HL-60 (cell line): Measurements from ENCODE around the gene CNTNAP5.

Source experiments
- CTCF ChIP-seq: IDR thresholded peaks from one replicate; pipeline ENCODE4 v1.5.1; 2011; ENCODE audit warnings: low read length, control low read depth, inconsistent platforms; ENCODE audit not compliant: insufficient read depth
- GABPA ChIP-seq: IDR thresholded peaks from 2 replicates; pipeline ENCODE4 v1.6.1; 2012; ENCODE audit warnings: low read depth
- POLR2AphosphoS5 ChIP-seq: IDR thresholded peaks from 2 replicates; pipeline ENCODE4 v1.6.1; 2012; ENCODE audit warnings: low read depth
- REST ChIP-seq: IDR thresholded peaks from 2 replicates; pipeline ENCODE4 v1.6.1; 2012; ENCODE audit warnings: low read depth; ENCODE audit not compliant: insufficient replicate concordance

GRCh38 chr2:124343827-124344498 is 318.9 kb downstream of the CNTNAP5 start:
- TF ChIP-seq POLR2AphosphoS5: no peak
- no peak for TF ChIP-seq CTCF
- no peak for TF ChIP-seq REST
- no peak for TF ChIP-seq GABPA
